Choroid plexus epithelial cell (primary cell): ENCODE measurements around the gene TP53TG5.
A peak's percentile ranks its signal among the peaks of the same experiment; 100 is the strongest.

Experiments used
- DNase-seq: peaks from one replicate; pipeline ENCODE4 v3.0.0-alpha.2; 2010; ENCODE audit warnings: low read depth
- H3K4me3 ChIP-seq: 2 replicates; pipeline ENCODE4 v1.5.1; 2011; ENCODE audit warnings: low read depth, mild to moderate bottlenecking, control low read depth, low read length, moderate library complexity
- CTCF ChIP-seq: conservative IDR thresholded peaks from 2 replicates; pipeline ENCODE4 v1.5.1; 2011; ENCODE audit warnings: low read depth, mild to moderate bottlenecking, control low read depth, inconsistent platforms, low read length, moderate library complexity

The TP53TG5 gene

GRCh38 chr20:45338121-45339030 is 39.7 kb downstream of the TP53TG5 start:
- H3K4me3 ChIP-seq: no peak overlapping the region
- no peak for TF ChIP-seq CTCF
- peak; percentile 46 for DNase-seq

GRCh38 chr20:45337367-45338120 is 40.6 kb downstream of the TP53TG5 start:
- DNase-seq: peak; percentile 93
- TF ChIP-seq CTCF: no peak
- no peak overlapping the region for H3K4me3 ChIP-seq

GRCh38 chr20:45336530-45337366 is 41.4 kb downstream of the TP53TG5 start:
- TF ChIP-seq CTCF: no peak
- DNase-seq: peak; percentile 73
- no peak overlapping the region for H3K4me3 ChIP-seq

- no peak for DNase-seq
- TF ChIP-seq CTCF: no peak
- H3K4me3 ChIP-seq: no peak overlapping the region
Measured at GRCh38 chr20:45330476-45330875, 47.6 kb downstream of the TP53TG5 start.

- H3K4me3 ChIP-seq: no peak overlapping the region
- peak; percentile 22 for TF ChIP-seq CTCF
- DNase-seq: no peak
Measured at GRCh38 chr20:45329497-45330319, 48.4 kb downstream of the TP53TG5 start.

GRCh38 chr20:45328451-45328850 is 49.7 kb downstream of the TP53TG5 start:
- no peak overlapping the region for H3K4me3 ChIP-seq
- no peak for TF ChIP-seq CTCF
- DNase-seq: no peak
